NCI-H1694 treated with DMSO at 0.1 percent for 48 hours (cell line): ENCODE data around the gene BRK1.
"Not testable (repeated sequence)": the region's sequence is repeated elsewhere in the genome, so short reads cannot be mapped to it uniquely, and the experiment has no call there.

Source experiments
- DNase-seq: peaks from one replicate; lab custom pipeline; 2025; lab: John Stamatoyannopoulos, UW

The BRK1 gene

GRCh38 chr3:10115326-10116137 is at the start of gene BRK1:
Gene BRK1 (plus strand): TSS chr3:10115675. CDS start chr3:10115702, 27 bp downstream.
- DNase-seq, result peak; percentile 67

- DNase-seq, result not testable (repeated sequence)
These were observed 45.4 kb upstream of the BRK1 start for GRCh38 chr3:10070077-10070476.

- DNase-seq, result no peak
These were observed 40.8 kb upstream of the BRK1 start for GRCh38 chr3:10074666-10075065.

GRCh38 chr3:10081871-10082270 is 33.6 kb upstream of the BRK1 start:
- no peak for DNase-seq

DNA sequence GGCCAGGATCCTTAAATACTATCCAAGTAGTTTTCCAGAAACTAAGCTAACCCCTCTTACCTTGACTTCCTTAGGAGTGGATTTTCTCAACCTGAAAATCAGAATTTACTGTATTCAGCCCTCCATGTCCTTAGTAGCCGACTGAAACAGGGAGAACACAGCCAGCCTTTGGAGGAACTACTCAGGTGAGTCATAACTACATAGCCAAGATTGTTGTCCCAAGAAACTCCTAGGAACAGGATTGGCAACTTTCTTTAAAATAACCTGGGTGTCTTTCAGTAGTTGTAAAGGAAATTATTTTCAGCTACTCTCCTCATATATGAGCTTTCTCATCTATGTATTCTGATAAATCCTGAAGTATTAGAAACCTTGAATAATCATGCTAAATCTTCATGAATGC is 29.7 kb upstream of the BRK1 start:
- DNase-seq, result no peak

GRCh38 chr3:10088256-10088655 is 27.2 kb upstream of the BRK1 start:
- no peak for DNase-seq

- no peak for DNase-seq
These were observed 25.3 kb upstream of the BRK1 start for GRCh38 chr3:10090179-10090578.

DNA sequence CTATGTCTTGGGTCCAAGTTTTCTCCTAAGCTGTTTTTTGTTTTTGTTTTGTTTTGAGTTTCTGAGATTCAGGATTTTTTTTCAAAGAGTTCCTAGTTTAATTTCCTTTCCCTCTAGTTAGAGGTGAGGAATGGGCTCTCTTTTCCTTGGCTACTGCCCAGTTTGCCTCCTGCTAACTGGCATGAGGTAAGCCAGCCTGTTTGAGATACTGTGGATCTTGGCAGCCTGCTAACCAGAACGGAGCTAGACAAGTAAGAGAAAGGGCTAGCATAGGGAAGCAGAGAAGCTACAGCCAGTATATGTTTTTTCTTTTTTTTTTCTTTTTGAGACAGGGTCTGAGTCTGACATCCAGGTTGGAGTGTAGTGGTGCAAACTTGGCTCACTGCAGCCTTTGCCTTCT is 24.7 kb upstream of the BRK1 start:
- not testable (repeated sequence) for DNase-seq

- not testable (repeated sequence) for DNase-seq
These were observed 24.1 kb upstream of the BRK1 start for GRCh38 chr3:10091387-10091786.

GRCh38 chr3:10093678-10094077 is 21.8 kb upstream of the BRK1 start:
- DNase-seq, result no peak

DNA sequence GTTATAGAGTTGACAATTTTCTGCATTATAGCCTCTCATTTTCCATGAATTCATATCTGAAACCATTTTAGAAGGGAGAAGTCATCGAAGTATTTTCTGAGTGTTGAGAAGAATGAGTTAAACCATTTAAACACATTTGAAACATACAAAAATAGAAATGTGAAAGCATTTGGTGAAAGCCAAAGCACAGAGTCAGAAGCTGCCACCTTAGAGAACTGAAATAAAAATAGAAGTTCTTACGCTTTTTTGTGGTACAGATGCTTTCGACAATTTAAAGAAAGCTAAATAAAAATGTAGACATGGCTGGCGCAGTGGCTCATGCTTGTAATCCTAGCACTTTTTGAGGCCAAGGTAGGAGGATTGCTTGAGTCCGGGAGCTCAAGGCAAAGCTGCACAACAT is 16.4 kb upstream of the BRK1 start:
- no peak for DNase-seq

DNA sequence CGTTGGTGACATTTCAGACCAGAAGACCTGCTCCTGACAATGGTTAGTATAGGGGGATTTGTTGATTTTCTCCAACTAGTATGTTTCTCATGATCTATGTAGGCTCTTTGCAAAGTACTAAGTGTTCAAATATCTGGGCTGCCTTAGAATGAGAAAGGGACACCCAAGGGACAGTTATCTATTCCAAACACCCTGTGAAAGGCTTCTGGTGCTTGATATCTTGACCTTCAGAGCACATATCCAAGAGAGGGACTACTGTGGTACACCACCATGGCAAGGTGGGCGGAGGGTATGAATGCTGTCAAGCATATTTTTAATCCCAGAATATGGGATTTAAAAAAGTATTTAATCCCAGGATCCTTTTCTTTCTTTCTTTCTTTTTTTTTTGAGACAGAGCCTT is 8.6 kb upstream of the BRK1 start:
- no peak for DNase-seq

- no peak for DNase-seq
These were observed 7.4 kb upstream of the BRK1 start, which contains the start of gene FANCD2OS for GRCh38 chr3:10108091-10108490. Gene FANCD2OS (minus strand): TSS chr3:10108255. CDS start chr3:10104774, 3,481 bp downstream.

- no peak for DNase-seq
These were observed 624 bp downstream of the BRK1 start for GRCh38 chr3:10116138-10116460.

- no peak for DNase-seq
These were observed 1.5 kb downstream of the BRK1 start for GRCh38 chr3:10116928-10117327.

DNA sequence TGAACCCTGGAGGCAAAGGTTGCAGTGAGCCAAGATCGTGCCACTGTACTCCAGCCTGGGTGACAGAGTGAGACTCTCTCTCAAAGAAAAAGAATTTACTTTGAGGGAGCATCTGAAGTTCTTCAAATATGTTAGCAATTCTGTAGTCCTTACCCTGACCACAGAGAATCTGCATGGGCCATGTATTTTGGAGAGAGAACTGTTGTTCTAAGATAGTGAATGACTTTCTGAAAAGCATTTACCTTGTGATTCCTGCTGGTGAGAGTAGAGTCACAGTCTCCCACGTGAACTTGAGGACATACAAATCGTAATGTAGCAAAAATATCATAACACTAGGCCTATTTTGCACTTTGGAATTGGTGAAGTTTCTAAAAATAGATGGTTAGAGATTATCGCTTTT is 3.9 kb downstream of the BRK1 start:
- DNase-seq, result no peak

DNA sequence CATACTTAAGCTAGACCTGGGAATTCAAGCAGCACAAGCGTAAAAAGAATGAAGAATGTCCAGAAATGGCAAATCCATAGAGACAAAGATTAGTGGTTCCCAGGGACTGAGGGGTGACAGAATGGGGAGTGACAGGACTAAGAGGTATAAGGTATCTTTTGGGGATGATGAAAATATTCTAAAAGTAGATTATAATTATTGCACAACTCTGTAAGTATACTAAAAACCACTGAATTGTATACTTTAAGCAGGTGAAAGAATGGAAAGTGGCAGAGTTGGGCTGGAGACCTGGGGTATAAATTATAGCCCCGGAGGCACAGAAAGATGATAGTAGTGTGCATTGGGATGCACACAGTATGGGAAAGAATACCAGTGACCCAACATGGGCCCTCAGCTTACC is 5.6 kb downstream of the BRK1 start:
- no peak for DNase-seq

GRCh38 chr3:10122724-10123123 is 7.2 kb downstream of the BRK1 start:
- DNase-seq, result no peak

- not testable (repeated sequence) for DNase-seq
These were observed 20.4 kb downstream of the BRK1 start for GRCh38 chr3:10135872-10136271.

DNA sequence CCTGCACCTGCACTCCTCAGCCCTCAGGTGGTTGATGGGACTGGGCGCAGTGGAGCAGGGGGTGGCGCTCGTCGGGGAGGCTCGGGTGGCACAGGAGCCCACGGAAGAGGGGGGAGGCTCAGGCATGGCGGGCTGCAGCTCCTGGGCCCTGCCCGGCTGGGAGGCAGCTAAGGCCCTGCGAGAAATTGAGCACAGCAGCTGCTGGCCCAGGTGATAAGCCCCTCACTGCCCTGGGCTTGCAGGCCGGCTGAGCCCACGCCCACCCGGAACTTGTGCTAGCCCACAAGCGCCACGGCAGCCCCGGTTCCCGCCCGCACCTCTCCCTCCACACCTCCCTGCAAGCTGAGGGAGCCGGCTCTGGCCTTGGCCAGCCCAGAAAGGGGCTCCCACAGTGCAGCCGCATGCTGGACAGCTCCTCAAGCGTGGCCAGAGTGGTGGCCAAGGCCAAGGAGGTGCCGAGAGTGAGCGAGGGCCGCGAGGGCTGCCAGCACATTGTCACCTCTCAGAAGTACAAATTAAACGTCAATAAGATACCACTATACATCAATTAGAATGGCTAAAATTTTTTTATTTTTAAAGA is 21.0 kb downstream of the BRK1 start:
- no peak for DNase-seq

GRCh38 chr3:10137178-10137577 is 21.7 kb downstream of the BRK1 start:
- DNase-seq, result no peak

DNA sequence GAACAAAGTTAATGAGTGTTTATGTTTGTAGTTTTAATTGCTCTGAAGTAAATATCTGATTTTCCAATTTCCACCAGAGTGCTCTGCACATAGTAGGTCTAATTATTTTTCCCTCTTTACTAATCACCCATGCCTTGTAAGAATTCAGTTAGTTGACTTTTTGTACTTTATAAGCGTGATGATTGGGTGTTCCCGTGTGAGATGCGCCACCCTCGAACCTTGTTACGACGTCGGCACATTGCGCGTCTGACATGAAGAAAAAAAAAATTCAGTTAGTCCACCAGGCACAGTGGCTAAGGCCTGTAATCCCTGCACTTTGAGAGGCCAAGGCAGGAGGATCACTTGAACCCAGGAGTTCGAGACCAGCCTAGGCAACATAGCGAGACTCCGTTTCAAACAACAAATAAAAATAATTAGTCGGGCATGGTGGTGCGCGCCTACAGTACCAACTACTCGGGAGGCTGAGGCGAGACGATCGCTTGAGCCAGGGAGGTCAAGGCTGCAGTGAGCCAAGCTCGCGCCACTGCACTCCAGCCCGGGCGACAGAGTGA is 25.6 kb downstream of the BRK1 start:
- DNase-seq, result no peak
